Measurements from ENCODE around the gene IGFL2. TPM values are rescaled to one million over a fixed set of nuclear protein-coding genes. Genes with fewer than 3 reads are reported as not detected.
"Not testable (repeated sequence)": the region's sequence is repeated elsewhere in the genome, so short reads cannot be mapped to it uniquely, and the experiment has no call there.

Gene IGFL2
- total RNA-seq, 1 donor from 2014 or later = not detected

GRCh38 chr19:46182476-46182875 lies 34.4 kb downstream of the IGFL2 start:
- H3K4me1 Mint-ChIP-seq = no peaks in the 10 kb centered on the region
- no peak for TF ChIP-seq CTCF (conservative IDR thresholded peaks at IDR 0.05)
- H3K27me3 Mint-ChIP-seq (ENCODE audit: low read depth) = peaks cover 32% of the 10 kb centered on the region
- DNase-seq (ENCODE audit: low read depth, low spot score) = no peak
- no peak overlapping the region for H3K27ac Mint-ChIP-seq (ENCODE audit: unreplicated experiment)
- no peaks in the 10 kb centered on the region for H3K36me3 Mint-ChIP-seq (ENCODE audit: low read depth)
- no peak overlapping the region for H3K4me3 Mint-ChIP-seq
- H3K9me3 Mint-ChIP-seq = no peaks in the 10 kb centered on the region

- H3K36me3 Mint-ChIP-seq (ENCODE audit: low read depth); H3K9me3 Mint-ChIP-seq; H3K4me3 Mint-ChIP-seq; H3K4me1 Mint-ChIP-seq; DNase-seq (ENCODE audit: low read depth, low spot score): not testable (repeated sequence)
- H3K27me3 Mint-ChIP-seq (ENCODE audit: low read depth) = peaks cover 34% of the 10 kb centered on the region
- H3K27ac Mint-ChIP-seq (ENCODE audit: unreplicated experiment) = peak overlapping the region; percentile 72
These were observed 37.0 kb downstream of the IGFL2 start for GRCh38 chr19:46184775-46185710.

GRCh38 chr19:46186101-46186716 lies 38.2 kb downstream of the IGFL2 start:
- no peak for TF ChIP-seq CTCF (conservative IDR thresholded peaks at IDR 0.05)
- no peaks in the 10 kb centered on the region for H3K36me3 Mint-ChIP-seq (ENCODE audit: low read depth)
- no peaks in the 10 kb centered on the region for H3K9me3 Mint-ChIP-seq
- DNase-seq (ENCODE audit: low read depth, low spot score) = no peak
- peaks cover 42% of the 10 kb centered on the region for H3K27me3 Mint-ChIP-seq (ENCODE audit: low read depth)
- peaks cover 4% of the 10 kb centered on the region for H3K4me1 Mint-ChIP-seq
- no peak overlapping the region for H3K4me3 Mint-ChIP-seq
- H3K27ac Mint-ChIP-seq (ENCODE audit: unreplicated experiment) = no peak overlapping the region

GRCh38 chr19:46186717-46187101 lies 38.7 kb downstream of the IGFL2 start:
- no peaks in the 10 kb centered on the region for H3K9me3 Mint-ChIP-seq
- H3K36me3 Mint-ChIP-seq (ENCODE audit: low read depth) = no peaks in the 10 kb centered on the region
- DNase-seq (ENCODE audit: low read depth, low spot score) = no peak
- no peak for TF ChIP-seq CTCF (conservative IDR thresholded peaks at IDR 0.05)
- H3K4me1 Mint-ChIP-seq = peaks cover 4% of the 10 kb centered on the region
- peaks cover 43% of the 10 kb centered on the region for H3K27me3 Mint-ChIP-seq (ENCODE audit: low read depth)
- no peak overlapping the region for H3K4me3 Mint-ChIP-seq
- H3K27ac Mint-ChIP-seq (ENCODE audit: unreplicated experiment) = no peak overlapping the region

GRCh38 chr19:46189971-46190888 lies 42.2 kb downstream of the IGFL2 start:
- peaks cover 30% of the 10 kb centered on the region for H3K27me3 Mint-ChIP-seq (ENCODE audit: low read depth)
- DNase-seq (ENCODE audit: low read depth, low spot score) = no peak
- no peak for TF ChIP-seq CTCF (conservative IDR thresholded peaks at IDR 0.05)
- H3K36me3 Mint-ChIP-seq (ENCODE audit: low read depth) = no peaks in the 10 kb centered on the region
- no peaks in the 10 kb centered on the region for H3K9me3 Mint-ChIP-seq
- H3K4me3 Mint-ChIP-seq = no peak overlapping the region
- H3K4me1 Mint-ChIP-seq = peaks cover 4% of the 10 kb centered on the region
- H3K27ac Mint-ChIP-seq (ENCODE audit: unreplicated experiment) = no peak overlapping the region
